Lower leg skin (tissue), 4 donors: ENCODE results near the gene IL4I1. TPM values are rescaled to one million over a fixed set of nuclear protein-coding genes. Genes with fewer than 3 reads are reported as not detected.

Source experiments
- DNase-seq, 2 donors: peaks; one replicate each; pipeline ENCODE4 v3.0.0-alpha.2; 2019; ENCODE audit warnings: low spot score in 2 of 2
- H3K4me3 ChIP-seq: fragments of 200-600 bp; sonication (generic); 2 replicates; pipeline ENCODE4 v1.5.1; 2017; ENCODE audit warnings: mild to moderate bottlenecking, low read depth; ENCODE audit not compliant: poor library complexity, severe bottlenecking
- POLR2A ChIP-seq, 2 donors: fragments of 450-650 bp; IDR thresholded peaks; one replicate each; pipeline ENCODE4 v1.6.1; 2016 to 2017; ENCODE audit warnings: antibody characterized with exemption in 2 of 2, mild to moderate bottlenecking in 1 of 2, moderate library complexity in 1 of 2
- WGBS, 2 donors: methylation state at CpG; one replicate each; pipeline ENCODE4 v1.1.5; 2018; 5-methylcytosine and 5-hydroxymethylcytosine counted together
- intact Hi-C: fragments of 100-400 bp; cut with DNase I; formaldehyde crosslinking; loops from one replicate; pipeline ENCODE4 v1.15.0; 2023; ENCODE audit warnings: low total_unique reads
- total RNA-seq, 4 donors: library from RNA; depleted of rRNA; stranded (reverse); fragments of >200 nt; gene quantifications; one replicate each; pipeline ENCODE4 v1.1.0, GENCODE V29; 2016
- TF ChIP-seq, protein P1 (sequence below), 3 donors: fragments of 450-650 bp; IDR thresholded peaks; one replicate each; pipeline ENCODE4 v1.5.1; 2016; ENCODE audit warnings: antibody characterized with exemption in 3 of 3, mild to moderate bottlenecking in 3 of 3, moderate library complexity in 2 of 3

The IL4I1 gene
- total RNA-seq, 4 donors from 2014 or later: 0.42 TPM; not detected in 3

DNA sequence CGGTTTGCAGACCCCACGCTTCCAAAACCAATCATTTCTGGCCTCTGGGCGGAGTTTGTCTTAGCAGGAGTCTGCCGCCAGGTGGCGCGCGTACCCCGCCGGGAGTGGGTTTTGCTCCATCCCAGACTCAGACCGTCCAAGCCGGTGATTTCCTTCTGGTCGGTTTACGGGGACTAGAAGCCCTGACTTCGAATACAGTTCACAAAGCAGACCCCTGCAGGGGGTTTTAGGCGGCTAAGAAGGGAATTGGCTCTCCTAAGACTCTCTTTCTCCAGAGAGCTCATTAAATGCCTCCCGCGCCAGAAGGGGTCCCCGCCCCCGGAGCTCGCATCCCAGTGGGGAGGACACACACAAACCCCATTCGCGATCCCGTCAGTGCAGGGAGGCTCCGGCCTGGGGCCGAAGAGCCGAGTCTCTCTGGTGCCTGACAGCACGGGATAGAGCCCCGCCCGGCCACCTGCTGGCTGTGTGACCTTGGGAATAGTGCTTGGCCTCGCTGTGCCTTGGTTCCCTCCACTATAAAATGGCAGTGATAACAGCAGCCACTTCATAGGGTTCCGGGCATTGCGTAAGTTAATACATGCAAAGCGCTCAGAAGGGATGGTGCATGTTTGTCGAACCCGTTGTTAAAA lies 41.2 kb upstream of the IL4I1 start:
- no peak overlapping the region for H3K4me3 ChIP-seq
- TF ChIP-seq, protein P1, sequence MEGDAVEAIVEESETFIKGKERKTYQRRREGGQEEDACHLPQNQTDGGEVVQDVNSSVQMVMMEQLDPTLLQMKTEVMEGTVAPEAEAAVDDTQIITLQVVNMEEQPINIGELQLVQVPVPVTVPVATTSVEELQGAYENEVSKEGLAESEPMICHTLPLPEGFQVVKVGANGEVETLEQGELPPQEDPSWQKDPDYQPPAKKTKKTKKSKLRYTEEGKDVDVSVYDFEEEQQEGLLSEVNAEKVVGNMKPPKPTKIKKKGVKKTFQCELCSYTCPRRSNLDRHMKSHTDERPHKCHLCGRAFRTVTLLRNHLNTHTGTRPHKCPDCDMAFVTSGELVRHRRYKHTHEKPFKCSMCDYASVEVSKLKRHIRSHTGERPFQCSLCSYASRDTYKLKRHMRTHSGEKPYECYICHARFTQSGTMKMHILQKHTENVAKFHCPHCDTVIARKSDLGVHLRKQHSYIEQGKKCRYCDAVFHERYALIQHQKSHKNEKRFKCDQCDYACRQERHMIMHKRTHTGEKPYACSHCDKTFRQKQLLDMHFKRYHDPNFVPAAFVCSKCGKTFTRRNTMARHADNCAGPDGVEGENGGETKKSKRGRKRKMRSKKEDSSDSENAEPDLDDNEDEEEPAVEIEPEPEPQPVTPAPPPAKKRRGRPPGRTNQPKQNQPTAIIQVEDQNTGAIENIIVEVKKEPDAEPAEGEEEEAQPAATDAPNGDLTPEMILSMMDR (IDR thresholded peaks at IDR 0.05): peak in 1 of 3 donors; percentile 80
- TF ChIP-seq POLR2A (IDR thresholded peaks at IDR 0.05): no peak
- DNase-seq: peak; percentile 49 to 96
- intact Hi-C loops: no loop called here
- WGBS, 2 donors: 22 to 25% methylated on average over 20 to 30 of the region's 35 CpGs

DNA sequence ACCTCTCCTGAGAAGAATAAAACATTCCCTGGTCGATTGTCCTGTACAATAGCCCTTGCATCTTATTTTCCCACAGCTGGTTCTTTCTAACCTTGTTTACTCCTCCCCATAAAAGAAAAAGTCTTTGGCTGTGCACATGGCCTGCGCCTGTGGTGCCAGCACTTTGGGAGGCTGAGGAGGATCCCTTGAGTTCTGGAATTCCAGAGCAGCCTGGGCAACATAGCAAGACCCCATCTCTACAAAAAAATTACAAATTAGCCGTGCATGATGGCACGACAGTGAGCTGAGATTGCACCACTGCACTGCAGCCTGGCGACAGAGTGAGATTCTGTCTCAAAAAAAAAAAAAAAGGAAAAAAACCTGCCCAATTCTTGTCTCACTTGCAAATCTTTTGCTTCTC lies 39.9 kb upstream of the IL4I1 start:
- H3K4me3 ChIP-seq: no peak overlapping the region
- no peak for TF ChIP-seq POLR2A (IDR thresholded peaks at IDR 0.05)
- TF ChIP-seq, protein P1 (IDR thresholded peaks at IDR 0.05): no peak
- intact Hi-C loops: no loop called here
- no peak for DNase-seq
- 68 to 70% methylated on average over 5 of the region's 5 CpGs for WGBS, 2 donors

DNA sequence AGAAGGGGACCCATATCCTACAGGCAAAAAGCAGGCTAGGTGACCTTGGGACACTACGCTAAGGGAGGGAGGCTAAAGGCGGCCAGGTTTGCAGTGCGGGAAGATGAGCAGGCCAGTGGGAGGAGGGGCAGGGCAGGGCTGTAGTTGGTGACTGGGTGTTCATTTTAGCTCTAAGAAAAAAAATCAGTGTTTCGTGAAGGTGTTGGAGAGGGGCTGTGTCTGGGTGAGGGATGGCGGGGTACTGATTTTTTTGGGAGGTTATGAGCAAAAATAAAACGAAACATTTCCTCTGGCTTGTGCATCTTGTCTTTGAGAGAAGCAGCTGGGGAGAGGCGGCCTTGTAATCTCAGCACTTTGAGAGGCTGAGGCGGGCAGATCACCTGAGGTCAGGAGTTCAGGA lies 37.0 kb upstream of the IL4I1 start:
- no peak for DNase-seq
- intact Hi-C loops: no loop called here
- H3K4me3 ChIP-seq: no peak overlapping the region
- no peak for TF ChIP-seq POLR2A (IDR thresholded peaks at IDR 0.05)
- TF ChIP-seq, protein P1 (IDR thresholded peaks at IDR 0.05): no peak
- WGBS, 2 donors: 90 to 97% methylated on average over 8 of the region's 8 CpGs

DNA sequence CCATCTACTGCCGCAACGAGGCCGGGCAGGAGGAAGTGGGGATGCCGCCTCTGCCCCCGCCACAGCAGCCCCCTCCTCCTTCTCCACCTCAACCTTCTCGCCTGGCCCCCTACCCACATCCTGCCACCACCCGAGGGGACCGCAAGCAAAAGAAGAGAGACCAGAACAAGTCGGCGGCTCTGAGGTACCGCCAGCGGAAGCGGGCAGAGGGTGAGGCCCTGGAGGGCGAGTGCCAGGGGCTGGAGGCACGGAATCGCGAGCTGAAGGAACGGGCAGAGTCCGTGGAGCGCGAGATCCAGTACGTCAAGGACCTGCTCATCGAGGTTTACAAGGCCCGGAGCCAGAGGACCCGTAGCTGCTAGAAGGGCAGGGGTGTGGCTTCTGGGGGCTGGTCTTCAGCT lies 36.0 kb upstream of the IL4I1 start:
- intact Hi-C loops: no loop called here
- H3K4me3 ChIP-seq: no peak overlapping the region
- TF ChIP-seq POLR2A (IDR thresholded peaks at IDR 0.05): no peak
- WGBS, 2 donors: 90 to 92% methylated on average over 23 of the region's 25 CpGs
- DNase-seq: no peak

DNA sequence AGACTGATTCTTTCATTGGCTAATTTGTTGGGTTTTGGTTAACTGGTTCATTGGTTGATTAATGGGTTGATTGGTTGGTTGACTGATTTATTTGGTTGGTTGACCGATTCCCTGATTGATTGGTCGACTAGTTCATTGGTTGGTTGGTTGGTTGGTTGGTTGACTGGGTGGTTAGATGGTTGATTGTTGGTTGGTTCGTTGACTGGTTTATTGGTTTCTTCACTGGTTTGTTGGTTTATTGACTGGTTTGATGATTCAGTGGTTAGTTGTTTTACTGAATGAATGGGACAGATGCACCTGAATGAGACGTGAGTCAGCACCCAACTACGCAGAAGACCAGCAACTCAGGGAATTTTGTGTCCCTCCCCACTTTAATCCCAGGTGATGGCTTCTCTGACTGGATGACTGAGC lies 35.4 kb upstream of the IL4I1 start:
- intact Hi-C loops: no loop called here
- no peak for TF ChIP-seq POLR2A (IDR thresholded peaks at IDR 0.05)
- TF ChIP-seq, protein P1 (IDR thresholded peaks at IDR 0.05): no peak
- DNase-seq: no peak
- WGBS, 2 donors: 96 to 97% methylated on average over 5 of the region's 5 CpGs
- H3K4me3 ChIP-seq: no peak overlapping the region

DNA sequence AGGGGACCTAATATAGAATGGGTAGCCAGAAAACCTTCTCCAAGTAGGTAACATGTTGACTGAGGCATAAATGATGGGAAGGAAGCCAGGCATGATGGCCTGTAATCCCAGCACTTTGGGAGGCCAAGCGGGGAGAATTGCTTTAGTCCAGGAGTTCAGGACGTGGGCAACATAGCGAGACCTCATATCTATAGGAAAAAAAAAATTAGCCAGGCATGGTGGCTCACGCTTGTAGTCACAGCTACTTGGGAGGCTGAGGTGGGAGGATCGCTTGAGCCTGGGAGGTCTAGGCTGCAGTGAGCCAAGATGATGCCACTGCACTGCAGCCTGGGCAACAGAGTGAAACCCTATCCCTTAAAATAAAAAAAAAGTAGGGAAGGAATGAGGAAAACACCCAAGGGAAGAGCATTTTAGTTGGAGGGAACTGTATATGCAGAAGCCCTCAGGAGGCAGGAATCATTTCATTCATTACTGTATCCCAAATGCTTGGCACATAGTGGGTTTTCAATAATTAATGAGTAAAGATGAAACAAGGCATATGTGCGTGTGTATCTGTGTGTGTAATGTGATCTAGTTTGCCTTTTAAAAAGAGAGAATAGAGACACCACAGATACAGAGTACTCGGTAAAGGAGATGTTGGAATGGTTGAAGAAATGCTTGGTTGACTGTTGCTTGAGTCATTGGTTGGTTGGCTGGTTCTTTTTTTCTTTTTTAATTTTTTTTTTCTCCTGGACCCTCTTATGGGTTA lies 34.8 kb upstream of the IL4I1 start:
- no peak for DNase-seq
- TF ChIP-seq POLR2A (IDR thresholded peaks at IDR 0.05): no peak
- WGBS, 2 donors: 93 to 94% methylated on average over 7 of the region's 7 CpGs
- H3K4me3 ChIP-seq: no peak overlapping the region
- intact Hi-C loops: no loop called here
